ENCODE results near the gene CEACAM20.
A peak's percentile ranks its signal among the peaks of the same experiment; 100 is the strongest.
"Not testable (repeated sequence)": the region's sequence is repeated elsewhere in the genome, so short reads cannot be mapped to it uniquely, and the experiment has no call there.

The CEACAM20 gene

GRCh38 chr19:44544031-44544430, 14.6 kb upstream of the CEACAM20 start:
- DNase-seq: no peak

GRCh38 chr19:44542671-44543070, 13.2 kb upstream of the CEACAM20 start:
- no peak for DNase-seq

- DNase-seq: no peak
These were observed 11.3 kb upstream of the CEACAM20 start for GRCh38 chr19:44540736-44541135.

GRCh38 chr19:44539991-44540390, 10.5 kb upstream of the CEACAM20 start:
- no peak for DNase-seq

GRCh38 chr19:44539236-44539826, 9.9 kb upstream of the CEACAM20 start:
- no peak for DNase-seq

- DNase-seq: not testable (repeated sequence)
These were observed 5.9 kb upstream of the CEACAM20 start for GRCh38 chr19:44535361-44535760.

GRCh38 chr19:44532819-44533218, 3.3 kb upstream of the CEACAM20 start:
- no peak for DNase-seq

GRCh38 chr19:44530777-44531176, 1.3 kb upstream of the CEACAM20 start:
- peak; percentile 11 for DNase-seq

GRCh38 chr19:44527554-44527953, 1.9 kb downstream of the CEACAM20 start:
- no peak for DNase-seq

GRCh38 chr19:44525721-44526430, 3.6 kb downstream of the CEACAM20 start:
- DNase-seq: no peak

GRCh38 chr19:44521370-44521769, 8.1 kb downstream of the CEACAM20 start:
- no peak for DNase-seq

- DNase-seq: no peak
These were observed 12.3 kb downstream of the CEACAM20 start for GRCh38 chr19:44517146-44517545.

GRCh38 chr19:44515907-44516306, 13.6 kb downstream of the CEACAM20 start:
- DNase-seq: no peak

GRCh38 chr19:44515031-44515430, 14.4 kb downstream of the CEACAM20 start:
- no peak for DNase-seq

GRCh38 chr19:44512326-44513298, 16.9 kb downstream of the CEACAM20 start:
- DNase-seq: peak; percentile 23

GRCh38 chr19:44509478-44509877, 20.0 kb downstream of the CEACAM20 start:
- DNase-seq: no peak

- peak; percentile 95 for DNase-seq
These were observed 29.2 kb downstream of the CEACAM20 start, which contains the start of gene ZNF180 for GRCh38 chr19:44499962-44500949. ZNF180 (minus strand) TSS chr19:44500522; CDS start chr19:44497334, 3,188 bp downstream.

- no peak for DNase-seq
These were observed 29.9 kb downstream of the CEACAM20 start for GRCh38 chr19:44499559-44499958.

GRCh38 chr19:44498988-44499387, 30.5 kb downstream of the CEACAM20 start:
- DNase-seq: no peak

GRCh38 chr19:44496711-44497110, 32.8 kb downstream of the CEACAM20 start:
- DNase-seq: no peak

GRCh38 chr19:44476559-44477408, 52.7 kb downstream of the CEACAM20 start:
- DNase-seq: peak; percentile 4
